Measurements from ENCODE around the gene SRRM3. TPM values are rescaled to one million over a fixed set of nuclear protein-coding genes. Genes with fewer than 3 reads are reported as not detected.

SRRM3 gene
- total RNA-seq, 4 donors from 2014 or later, result 1.8 to 2.6 (median 2.1) TPM

- no peak for TF ChIP-seq CTCF (IDR thresholded peaks at IDR 0.05; ENCODE audit: low read depth)
These were observed 89.9 kb downstream of the SRRM3 start for GRCh38 chr7:76291351-76292212.

DNA sequence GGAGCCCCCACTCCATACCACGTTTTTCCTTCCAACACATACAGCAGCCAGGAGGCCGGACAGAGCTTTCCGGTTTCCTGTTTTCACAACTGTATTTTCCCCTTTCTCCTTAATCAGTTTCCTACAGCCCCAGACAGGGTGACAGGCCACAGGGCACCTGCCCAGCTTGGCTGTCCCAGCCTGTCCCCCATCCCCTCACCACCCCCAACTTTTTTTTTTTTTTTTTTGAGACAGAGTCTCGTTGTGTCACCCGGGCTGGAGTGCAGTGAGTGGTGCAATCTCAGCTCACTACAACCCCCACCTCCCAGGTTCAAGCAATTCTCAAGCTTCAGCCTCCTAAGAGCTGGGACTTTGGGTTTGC lies 90.5 kb downstream of the SRRM3 start:
- TF ChIP-seq CTCF (IDR thresholded peaks at IDR 0.05; ENCODE audit: low read depth), result no peak

DNA sequence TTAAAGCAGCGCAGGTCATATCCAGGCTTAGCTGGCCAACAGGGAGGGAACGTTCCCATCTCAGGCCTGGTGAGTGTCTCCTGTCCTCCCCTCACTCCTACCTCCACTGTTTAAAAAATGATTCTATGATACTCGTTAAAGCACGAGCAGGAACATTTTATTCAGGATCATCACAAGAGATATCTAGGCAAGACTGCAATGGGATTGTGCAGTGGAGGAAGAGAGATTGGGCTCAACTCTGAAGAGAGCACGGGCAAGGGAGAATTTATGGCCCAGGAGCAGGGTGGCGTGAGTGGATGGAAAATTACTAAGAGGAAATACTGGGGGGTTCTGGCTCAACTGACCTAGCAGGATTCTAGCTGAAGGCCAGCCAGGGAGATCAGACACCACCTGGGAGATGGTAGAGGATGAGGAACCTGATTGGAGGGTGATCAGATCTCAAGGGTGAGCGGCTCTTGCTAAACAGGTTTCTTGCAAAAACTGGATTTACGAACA lies 91.8 kb downstream of the SRRM3 start:
- no peak for TF ChIP-seq CTCF (IDR thresholded peaks at IDR 0.05; ENCODE audit: low read depth)

DNA sequence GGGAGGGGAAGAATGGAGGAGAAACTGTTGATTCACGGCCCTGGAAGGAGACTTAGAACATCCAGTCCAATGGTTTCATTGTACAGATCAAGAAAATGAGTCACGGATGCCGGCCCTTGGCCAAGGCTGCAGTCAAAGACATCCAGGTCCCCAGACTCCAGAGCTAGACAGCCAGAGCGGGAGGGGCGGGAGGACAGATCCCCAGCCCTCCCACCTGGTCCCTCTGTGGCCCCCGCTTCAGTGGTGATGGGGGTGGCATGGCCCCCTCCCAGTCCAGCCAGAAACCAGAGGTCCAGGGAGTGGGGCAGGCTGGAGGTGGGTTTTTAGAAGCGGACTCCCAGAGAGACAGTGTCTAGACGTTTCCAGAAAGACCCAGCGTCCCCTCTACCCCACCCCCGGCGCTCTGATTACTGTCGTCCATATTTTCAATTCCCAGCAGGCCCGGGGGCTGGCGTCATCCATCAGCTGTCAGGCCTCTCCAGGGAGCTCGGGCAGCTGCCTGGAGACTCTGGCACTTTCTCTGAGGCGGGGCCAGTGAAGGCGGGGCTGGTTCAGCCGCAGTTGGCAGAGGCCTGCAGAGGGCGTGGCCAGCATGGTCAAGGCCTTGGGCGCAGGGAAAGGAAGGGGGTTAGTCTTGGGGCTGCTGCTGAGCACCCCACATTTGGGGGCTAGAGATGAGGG lies 92.8 kb downstream of the SRRM3 start:
- TF ChIP-seq CTCF (IDR thresholded peaks at IDR 0.05; ENCODE audit: low read depth), result no peak

GRCh38 chr7:76296743-76297740 lies 95.3 kb downstream of the SRRM3 start:
- TF ChIP-seq CTCF (IDR thresholded peaks at IDR 0.05; ENCODE audit: low read depth), result no peak

DNA sequence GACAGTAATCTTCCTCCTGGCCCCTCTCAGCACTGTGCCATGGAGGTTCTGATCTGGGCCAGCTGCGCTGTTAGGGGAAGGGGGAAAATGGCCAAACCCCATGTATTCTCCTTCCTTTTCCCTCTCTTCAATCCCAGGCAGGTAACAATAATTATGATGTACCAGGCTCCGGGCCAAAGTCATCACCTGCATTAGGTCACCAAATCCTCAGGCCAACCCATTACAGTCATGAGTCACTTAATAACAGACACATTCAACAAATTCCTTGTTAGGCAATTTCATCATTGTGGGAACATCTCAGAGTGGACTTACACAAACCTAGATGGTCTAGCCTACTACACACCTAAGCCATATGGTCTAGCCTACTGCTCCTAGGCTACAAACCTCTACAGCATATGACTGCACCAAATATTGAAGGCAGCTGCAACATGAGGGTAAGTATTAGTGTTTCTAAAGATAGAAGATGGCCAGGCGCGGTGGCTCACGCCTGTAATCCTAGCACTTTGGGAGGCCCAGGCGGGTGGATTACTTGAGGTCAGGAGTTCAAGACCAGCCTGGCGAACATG lies 98.6 kb downstream of the SRRM3 start:
- TF ChIP-seq CTCF (IDR thresholded peaks at IDR 0.05; ENCODE audit: low read depth), result no peak

All from subcutaneous adipose tissue (tissue), 4 donors.